Skin epidermis (tissue), 12 donors: ENCODE results near the gene NKPD1.

Source experiments
- H3K27ac ChIP-seq, 21 experiments: fragments of 200-600 bp; sonication (generic) in 11 of 21; one replicate each; pipeline ENCODE4 v1.5.0; 2020; ENCODE audit warnings: mild to moderate bottlenecking in 3 of 21, inconsistent platforms in 2 of 21, moderate library complexity in 2 of 21
- H3K4me3 ChIP-seq, 7 experiments: fragments of 200-600 bp; sonication (generic) in 2 of 7; one replicate each; pipeline ENCODE4 v1.5.0; 2020; ENCODE audit warnings: inconsistent platforms in 2 of 7, mild to moderate bottlenecking in 2 of 7, moderate library complexity in 1 of 7

The NKPD1 gene

GRCh38 chr19:45159210-45159970 is 1.4 kb downstream of the NKPD1 start:
- Histone ChIP-seq H3K27ac (peak overlapping the region in 2 of 21 experiments; percentile 11 to 75), H3K4me3 (no peak overlapping the region)

DNA sequence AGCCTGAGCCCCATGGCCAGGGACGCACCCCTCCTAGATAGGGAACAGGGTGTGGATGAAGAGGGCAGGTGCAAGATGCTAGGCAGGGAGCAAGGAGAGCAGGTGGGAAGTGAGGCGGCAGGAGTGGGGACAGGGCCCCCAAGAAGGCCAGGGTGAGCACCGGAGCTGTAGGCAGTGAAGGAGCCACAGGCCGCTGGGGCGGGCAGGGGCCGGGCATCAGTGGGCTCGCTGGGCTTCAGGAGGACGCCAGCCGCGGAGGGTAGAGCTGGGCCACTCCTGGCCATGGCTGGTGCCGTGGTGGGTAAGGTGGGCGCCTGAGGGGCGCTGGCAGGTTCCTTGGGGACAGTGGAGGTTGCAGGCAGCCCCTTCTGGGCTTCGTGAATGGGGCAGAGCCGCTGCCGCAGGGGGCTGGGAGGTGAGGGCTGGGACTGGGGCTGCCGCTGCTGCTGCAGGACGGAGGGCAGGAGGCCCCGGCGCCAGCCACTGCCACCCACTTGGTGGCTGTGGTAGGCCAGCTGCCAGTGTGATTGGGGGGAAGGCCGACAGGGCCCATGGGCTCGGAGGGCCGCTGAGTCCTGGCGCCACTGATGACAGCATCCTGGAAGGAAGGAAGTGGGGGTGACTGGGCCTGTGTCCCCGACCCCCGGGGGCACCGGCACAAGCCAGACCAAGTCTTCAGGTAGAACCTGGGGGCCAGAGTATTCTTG is 2.1 kb downstream of the NKPD1 start:
- Histone ChIP-seq H3K27ac (peak overlapping the region in 1 of 21 experiments; percentile 75), H3K4me3 (no peak overlapping the region)

DNA sequence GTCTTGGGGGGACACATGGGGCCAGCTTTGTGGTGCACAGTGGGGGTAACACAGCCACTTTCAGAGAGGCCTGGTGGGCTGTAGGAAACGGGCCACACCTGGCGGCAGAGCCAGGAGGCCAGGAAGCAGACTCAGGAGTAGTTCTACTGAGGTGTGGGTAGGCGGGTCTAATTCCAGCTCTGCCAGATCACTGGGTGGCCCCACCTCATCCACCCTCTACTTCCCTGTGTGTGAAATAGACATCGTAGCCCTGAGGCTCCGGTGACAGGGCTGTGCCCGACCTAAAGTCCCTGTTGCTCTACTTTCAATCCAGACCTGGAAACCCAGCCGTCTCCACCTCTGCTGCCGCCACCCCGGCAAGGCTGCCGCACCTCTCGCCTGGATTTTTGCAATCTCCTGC is 4.0 kb downstream of the NKPD1 start:
- H3K4me3 ChIP-seq, result no peak overlapping the region
- H3K27ac ChIP-seq, result peak overlapping the region in 17 of 21 experiments; percentile 2 to 80 (median 53)

- peak overlapping the region in 17 of 21 experiments; percentile 2 to 80 (median 52) for H3K27ac ChIP-seq
- no peak overlapping the region for H3K4me3 ChIP-seq
These were observed 4.7 kb downstream of the NKPD1 start for GRCh38 chr19:45156011-45156630.

- peak overlapping the region in 2 of 21 experiments; percentile 6 to 21 for H3K27ac ChIP-seq
- H3K4me3 ChIP-seq, result peak overlapping the region in 2 of 7 experiments; percentile 7 to 21
These were observed 6.5 kb downstream of the NKPD1 start for GRCh38 chr19:45154064-45154827.

DNA sequence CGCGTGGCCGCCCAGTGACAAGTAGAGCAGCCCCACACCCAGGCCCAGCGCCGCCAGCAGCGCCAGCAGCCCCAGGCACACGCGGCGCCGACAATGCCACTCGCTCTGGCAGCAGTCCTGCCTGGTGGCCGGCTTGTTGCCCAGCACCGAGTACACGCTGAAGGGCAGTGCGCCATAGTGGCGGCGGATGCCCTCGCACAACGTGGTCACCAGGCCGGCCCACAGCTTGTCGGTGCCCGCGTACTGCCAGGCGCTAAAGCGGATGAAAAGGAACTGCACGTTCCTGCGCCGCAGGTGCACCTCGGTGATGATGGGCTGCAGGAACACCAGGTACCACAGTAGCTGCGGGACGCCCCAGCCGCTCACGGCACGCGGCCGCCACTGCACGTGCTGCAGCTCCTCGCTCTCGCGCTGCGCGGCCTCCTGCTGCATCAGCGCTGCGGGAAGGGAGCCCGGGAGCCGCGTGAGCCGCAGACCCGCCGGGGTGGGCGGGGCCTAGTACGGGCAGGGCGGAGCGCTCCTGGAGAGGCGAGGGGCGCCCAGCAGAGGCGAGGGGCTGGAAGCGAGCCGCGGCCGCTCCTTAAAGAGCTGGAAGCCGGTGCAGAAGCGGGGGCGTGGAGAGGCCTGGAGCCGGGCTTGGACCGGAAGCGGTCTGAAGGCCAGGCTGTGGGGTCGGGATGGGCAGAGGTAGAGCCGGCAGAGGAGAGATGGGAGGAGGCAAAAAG is 7.3 kb downstream of the NKPD1 start:
- Histone ChIP-seq H3K27ac (peak overlapping the region in 3 of 21 experiments; percentile 12 to 14 (median 12)), H3K4me3 (peak overlapping the region; percentile 1 to 26 (median 7))

- Histone ChIP-seq H3K4me3 (peak overlapping the region; percentile 1 to 21 (median 9)), H3K27ac (peak overlapping the region in 2 of 21 experiments; percentile 12 to 14)
These were observed 8.1 kb downstream of the NKPD1 start for GRCh38 chr19:45152504-45153338.

GRCh38 chr19:45151821-45152503 is 8.8 kb downstream of the NKPD1 start:
- H3K4me3 ChIP-seq, result peak overlapping the region in 5 of 7 experiments; percentile 7 to 21 (median 10)
- H3K27ac ChIP-seq, result peak overlapping the region in 1 of 21 experiments; percentile 23

GRCh38 chr19:45151320-45151719 is 9.5 kb downstream of the NKPD1 start:
- H3K4me3 ChIP-seq, result no peak overlapping the region
- no peak overlapping the region for H3K27ac ChIP-seq

- Histone ChIP-seq H3K27ac (no peak overlapping the region), H3K4me3 (no peak overlapping the region)
These were observed 10.0 kb downstream of the NKPD1 start for GRCh38 chr19:45150751-45151281.

- Histone ChIP-seq H3K4me3 (no peak overlapping the region), H3K27ac (no peak overlapping the region)
These were observed 10.6 kb downstream of the NKPD1 start for GRCh38 chr19:45150180-45150579.

GRCh38 chr19:45149129-45149528 is 11.7 kb downstream of the NKPD1 start:
- Histone ChIP-seq H3K27ac (no peak overlapping the region), H3K4me3 (no peak overlapping the region)

DNA sequence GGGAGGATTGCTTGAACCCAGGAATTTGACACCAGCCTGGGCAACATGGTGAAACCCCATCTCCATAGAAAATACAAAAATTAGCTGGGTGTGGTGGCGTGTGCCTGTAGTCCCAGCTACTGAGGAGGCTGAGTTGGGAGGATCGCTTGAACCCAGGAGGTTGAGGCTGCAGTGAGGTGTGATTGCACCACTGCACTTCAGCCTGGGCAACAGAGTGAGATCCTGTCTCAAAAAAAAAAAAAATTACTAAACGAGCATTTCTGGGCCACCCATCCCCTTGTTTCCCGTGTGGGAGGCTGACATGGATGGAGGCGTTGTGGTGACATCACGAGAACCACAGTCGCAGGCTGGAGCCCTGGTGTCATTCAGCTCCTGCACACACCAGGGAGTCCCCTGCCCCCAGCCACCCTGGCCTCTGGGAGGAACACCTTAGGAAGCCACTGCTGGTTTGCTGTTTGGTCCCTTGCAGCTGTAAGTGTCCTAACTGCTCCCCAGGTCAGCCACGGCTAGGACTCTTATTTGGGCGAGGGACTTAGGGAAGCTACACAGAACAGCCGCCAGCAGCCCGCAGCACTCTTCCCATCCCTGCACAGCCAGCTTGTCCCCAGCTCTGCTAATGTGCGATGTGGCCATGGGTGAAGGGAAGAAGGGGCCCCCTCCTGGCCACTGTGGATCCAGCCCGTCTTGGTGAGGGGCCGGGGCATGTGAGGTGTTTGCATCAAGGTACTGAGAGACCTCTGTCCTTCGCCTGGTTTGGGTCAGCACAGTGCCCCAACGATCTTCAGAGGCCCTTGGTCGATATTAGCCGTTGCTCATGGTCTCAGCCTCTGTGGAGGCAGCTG is 12.7 kb downstream of the NKPD1 start:
- Histone ChIP-seq H3K27ac (no peak overlapping the region), H3K4me3 (no peak overlapping the region)

GRCh38 chr19:45146741-45147205 is 14.0 kb downstream of the NKPD1 start:
- H3K27ac ChIP-seq, result peak overlapping the region in 1 of 21 experiments; percentile 8
- H3K4me3 ChIP-seq, result no peak overlapping the region

DNA sequence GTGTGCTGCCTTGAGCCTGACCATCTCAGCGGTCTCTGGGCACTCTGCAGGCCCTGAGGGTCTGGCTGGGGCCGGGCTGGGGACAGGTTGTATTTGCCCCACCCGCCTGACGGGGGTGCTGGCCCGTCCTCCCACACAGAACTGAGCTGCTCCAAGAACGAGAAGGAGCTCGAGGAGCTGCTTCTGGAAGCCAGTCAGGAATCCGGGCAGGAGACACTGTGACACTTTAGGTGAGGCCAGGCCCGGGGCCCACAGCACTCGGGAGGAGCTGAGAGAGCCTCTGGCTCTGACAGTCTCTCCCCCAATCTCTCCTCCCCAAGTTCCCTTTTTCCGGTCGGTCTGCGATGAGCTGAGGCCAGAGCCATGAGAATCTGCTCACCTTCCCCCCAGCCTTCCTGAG is 14.5 kb downstream of the NKPD1 start:
- H3K4me3 ChIP-seq, result no peak overlapping the region

More for the DNA sequence above, 14.5 kb downstream of the NKPD1 start:
- peak overlapping the region in 1 of 21 experiments; percentile 8 for H3K27ac ChIP-seq
